ENCODE measurements around the gene CPTP.

The CPTP gene

DNA sequence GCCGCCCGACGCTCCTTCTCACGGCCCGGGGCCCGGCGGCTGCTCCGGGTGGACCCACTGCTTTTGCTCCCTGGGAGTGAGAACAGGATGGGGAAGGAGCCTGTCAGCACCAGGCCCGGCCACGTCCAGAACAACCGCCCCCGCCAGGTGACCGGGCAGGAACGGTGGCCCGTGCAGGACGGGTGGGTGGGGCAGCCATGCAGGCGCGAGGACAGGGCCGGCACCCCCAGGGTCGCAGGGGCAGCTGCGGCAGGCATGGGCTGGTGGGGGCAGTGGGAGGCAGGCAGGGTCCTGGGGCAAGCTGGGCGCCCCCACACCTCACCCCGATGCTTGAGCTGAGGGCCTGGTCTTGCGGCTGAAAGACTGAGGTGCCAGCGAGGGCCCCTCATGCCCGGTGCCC is 11.8 kb downstream of the CPTP start:
- no peak for DNase-seq (ENCODE audit: insufficient read length, low spot score)
- FAIRE-seq = no peak
- TF ChIP-seq POLR2A (IDR thresholded peaks at IDR 0.05; ENCODE audit: low read depth, low read length) = no peak

DNA sequence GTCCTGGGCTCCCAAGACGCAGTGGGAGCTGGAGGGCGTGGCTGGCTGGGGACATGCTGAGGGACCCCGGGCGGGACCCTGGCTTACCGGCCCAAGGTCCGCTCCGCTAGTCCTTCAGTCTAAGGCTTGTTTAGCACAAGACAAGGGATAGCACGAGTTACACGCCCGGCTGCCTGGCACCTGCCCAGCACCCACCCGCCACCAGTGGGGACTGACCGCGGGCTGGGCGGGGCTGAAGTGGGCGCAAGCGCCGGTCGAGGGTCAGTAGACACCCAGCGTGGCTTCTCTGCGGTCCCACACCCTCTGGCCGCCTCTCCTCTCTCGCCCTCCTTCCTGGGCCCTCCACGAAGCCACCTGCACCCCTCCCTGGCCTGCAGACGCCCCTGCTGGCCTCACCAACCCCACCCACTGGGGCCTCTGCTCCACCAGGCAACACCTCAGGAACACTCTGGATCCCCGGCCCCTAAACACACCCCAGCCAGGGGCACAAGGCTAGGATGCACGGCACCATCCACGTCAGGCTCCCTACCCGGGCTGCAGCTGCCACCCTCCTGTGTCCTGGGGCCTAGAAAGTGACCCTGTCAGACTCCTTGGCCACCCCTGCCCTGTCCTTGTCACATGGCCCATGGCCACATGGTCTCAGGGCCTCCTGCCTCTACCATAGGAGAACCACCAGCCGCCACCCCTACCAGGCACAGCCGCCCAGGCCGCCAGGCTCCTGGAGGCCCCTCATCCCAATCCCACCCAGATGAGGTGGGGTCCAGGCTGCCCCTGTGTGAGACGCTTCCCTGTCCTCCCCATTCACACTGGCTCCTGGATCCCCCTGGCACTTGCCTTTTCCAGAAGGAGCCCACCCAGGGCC is 12.6 kb downstream of the CPTP start:
- DNase-seq (ENCODE audit: insufficient read length, low spot score) (no peak), FAIRE-seq (no peak)
- TF ChIP-seq POLR2A (IDR thresholded peaks at IDR 0.05; ENCODE audit: low read depth, low read length) = no peak

DNA sequence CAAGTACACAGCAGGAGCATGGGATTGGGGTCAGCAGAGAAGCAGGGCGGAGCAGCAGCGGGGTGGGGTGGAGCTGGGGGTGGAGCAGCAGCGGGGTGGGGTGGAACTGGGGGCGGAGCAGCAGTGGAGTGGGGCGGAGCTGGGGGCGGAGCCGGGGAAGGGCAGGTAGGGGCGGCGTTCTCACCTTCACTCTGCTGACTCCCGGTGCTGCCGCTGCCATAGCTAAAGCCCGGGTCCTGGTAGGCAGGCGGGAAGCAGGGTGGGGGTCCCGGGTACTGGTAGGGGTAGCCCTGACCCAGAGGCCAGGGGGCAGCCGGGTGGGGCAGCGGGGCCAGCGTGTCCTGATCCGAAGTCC is 13.2 kb downstream of the CPTP start:
- no peak for TF ChIP-seq POLR2A (IDR thresholded peaks at IDR 0.05; ENCODE audit: low read depth, low read length)
- no peak for FAIRE-seq
- no peak for DNase-seq (ENCODE audit: insufficient read length, low spot score)

DNA sequence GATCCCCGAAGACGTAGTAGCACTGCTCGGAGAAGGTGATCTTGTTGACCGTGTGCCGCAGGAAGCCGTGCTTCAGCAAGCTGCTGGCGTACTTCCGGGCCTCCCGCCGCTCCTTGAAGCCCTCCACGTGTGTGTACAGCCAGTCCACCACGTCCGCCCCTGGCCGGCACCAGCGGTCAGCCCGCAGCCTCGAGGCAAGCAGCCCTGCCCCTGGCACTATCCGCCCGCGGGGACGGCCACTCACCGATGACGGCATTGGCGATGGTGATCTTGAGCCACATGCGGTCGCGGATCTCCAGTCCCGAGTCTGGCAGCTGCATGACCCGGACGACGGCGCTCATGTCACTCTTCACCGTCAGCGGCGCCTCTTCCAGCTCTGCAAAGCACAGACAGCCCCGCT is 13.7 kb downstream of the CPTP start:
- no peak for TF ChIP-seq POLR2A (IDR thresholded peaks at IDR 0.05; ENCODE audit: low read depth, low read length)
- FAIRE-seq (no peak), DNase-seq (ENCODE audit: insufficient read length, low spot score) (no peak)

DNA sequence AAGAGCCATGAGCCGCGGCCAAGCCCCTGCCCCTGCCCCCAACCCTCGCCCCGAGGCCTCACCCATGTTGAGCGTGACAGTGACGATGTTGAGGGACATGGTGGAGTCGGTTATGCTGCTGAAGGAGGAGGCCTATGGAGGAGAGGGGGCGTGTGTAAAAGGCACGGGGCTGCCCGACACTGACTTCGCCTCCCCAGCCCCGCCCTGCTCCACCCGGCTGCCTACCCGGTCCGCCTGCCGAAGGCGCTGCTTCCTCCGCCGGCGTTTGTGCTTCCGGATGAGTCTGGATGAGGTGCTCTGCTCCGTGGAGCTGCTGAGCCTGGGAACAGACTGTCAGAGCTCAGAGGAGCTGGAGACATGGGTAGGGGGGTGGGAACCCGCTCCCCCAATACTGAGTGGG is 15.6 kb downstream of the CPTP start:
- TF ChIP-seq POLR2A (IDR thresholded peaks at IDR 0.05; ENCODE audit: low read depth, low read length) = no peak
- no peak for FAIRE-seq
- DNase-seq (ENCODE audit: insufficient read length, low spot score) = no peak

DNA sequence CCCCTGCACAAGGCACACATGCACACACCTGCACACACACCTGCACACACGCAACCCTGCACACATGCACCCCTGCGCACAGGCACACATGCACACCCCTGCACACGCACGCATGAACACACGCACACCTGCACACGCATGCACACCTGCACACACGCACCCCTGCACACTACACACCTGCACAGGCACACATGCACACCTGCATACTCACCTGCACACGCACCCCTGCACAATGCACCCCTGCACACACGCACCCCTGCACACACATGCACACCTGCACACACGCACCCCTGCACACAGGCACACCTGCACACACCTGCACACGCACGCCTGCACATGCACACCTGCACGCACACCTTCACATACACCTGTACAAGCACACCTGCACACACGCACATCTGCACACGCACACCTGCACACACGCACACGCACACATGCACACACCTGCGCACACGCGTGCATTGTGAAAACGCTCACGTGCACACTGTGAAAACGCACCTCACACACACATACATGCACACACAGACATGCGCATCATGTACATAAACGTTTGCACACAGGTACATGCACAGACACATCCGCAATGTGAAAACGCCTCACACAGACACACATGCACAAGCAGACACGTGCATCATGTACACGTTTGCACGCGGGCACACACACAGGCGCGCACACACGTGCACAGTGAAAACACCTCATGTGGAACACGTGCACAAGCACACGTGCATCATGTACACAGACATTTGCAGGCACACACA is 16.4 kb downstream of the CPTP start:
- FAIRE-seq (no peak), DNase-seq (ENCODE audit: insufficient read length, low spot score) (no peak)
- no peak for TF ChIP-seq POLR2A (IDR thresholded peaks at IDR 0.05; ENCODE audit: low read depth, low read length)

DNA sequence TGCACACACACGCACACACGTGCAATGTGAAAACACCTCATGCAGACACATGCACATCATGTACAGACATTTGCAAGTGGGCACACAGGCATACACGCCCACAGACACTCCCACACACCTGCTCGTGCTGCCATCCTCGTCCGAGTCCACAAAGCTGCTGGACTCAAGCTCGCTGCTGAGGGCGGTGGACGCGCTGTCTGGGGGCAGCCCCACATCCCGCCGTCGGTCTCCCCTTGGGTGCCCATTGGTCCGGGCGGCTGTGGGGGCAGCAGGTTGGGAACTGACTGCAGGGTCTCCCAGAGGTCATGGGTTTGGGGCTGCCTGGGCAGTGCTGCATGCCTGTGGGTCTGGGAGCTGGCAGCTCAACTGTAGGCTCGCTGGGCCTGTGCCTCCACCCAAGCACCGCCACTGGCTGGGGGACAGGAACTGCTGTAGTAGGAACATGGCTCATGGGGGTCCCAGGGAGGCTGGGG is 17.0 kb downstream of the CPTP start:
- TF ChIP-seq POLR2A (IDR thresholded peaks at IDR 0.05; ENCODE audit: low read depth, low read length) = no peak
- DNase-seq (ENCODE audit: insufficient read length, low spot score) = no peak
- FAIRE-seq = no peak

DNA sequence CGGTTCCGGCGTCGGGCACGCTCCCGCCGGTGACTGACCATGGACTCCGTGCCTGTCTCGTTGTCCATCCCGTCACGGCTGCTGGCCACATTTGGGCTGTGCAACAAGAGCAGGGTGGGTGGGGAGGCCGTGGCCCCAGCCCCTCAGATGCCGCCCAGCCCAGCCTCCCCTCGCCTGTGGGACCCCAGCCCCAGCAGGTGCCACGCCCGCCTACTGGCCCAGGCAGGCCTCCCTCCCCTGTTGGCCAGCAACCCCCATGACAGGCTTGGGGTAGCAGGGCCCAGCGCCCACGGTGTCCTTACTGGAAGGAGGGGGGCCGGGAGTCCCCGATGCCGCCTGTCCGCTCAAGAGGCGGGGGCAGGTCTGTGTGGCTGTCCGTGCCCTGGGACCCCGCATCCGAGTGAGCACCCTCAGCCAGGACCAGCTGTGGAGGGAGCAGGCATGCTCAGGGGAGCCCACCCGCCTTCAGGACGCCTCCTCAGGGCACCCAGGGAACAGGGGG is 17.5 kb downstream of the CPTP start:
- no peak for DNase-seq (ENCODE audit: insufficient read length, low spot score)
- TF ChIP-seq POLR2A (IDR thresholded peaks at IDR 0.05; ENCODE audit: low read depth, low read length) = no peak
- FAIRE-seq = no peak

DNA sequence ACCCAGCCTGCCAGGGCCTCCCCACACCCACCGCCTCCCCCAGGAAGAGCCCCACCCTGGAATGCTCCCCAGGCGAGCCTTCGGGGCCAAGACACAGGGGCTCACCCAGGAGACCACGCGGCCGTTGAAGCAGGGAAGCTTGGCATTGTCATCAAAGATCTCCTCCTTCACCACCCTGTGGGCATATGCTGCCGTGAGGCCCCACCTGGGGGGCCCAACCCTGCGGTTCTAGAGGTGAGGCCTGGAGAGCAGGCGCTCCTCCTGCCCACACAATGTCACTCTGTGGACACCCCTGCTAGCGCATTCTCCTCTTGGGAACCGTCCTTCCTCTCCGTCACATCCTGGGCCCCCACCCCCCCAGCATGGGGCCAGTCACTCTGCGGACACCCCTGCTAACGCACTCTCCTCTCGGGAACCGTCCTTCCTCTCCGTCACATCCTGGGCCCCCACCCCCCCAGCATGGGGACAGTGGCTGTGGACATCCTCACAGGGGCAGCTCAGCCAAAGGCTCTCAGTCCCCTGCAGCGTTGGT is 18.0 kb downstream of the CPTP start:
- TF ChIP-seq POLR2A (IDR thresholded peaks at IDR 0.05; ENCODE audit: low read depth, low read length) = no peak
- no peak for FAIRE-seq
- DNase-seq (ENCODE audit: insufficient read length, low spot score) = no peak

DNA sequence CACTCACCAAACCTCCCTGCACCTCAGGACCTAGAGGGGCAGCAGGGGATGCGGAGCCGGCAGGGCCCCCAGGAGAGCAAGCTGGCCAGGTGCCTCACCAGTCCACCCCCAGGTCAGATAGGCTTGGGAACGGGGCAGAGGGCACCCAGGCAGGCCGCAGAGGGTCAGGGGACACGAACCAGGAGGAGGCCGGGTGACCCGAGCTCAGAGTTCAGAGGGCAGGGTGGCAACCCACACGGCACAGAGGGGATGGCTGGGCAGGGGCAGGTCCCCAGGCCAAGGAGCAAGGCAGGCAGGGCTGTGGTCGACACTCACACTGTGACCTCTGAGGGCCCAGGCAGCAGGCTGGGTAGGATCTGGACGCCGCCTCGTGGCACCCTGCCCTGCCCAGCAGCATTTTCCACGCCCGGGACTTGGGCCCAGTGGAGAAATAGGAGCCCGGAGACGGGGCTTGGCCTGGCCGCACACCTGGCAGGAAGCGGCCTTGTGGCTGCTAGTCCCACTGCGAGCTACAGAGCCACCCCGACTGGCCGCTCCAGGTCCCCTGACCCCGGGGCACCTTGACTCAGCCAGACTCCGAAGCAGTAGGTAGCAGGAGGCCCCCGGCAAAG is 19.3 kb downstream of the CPTP start:
- FAIRE-seq (no peak), DNase-seq (ENCODE audit: insufficient read length, low spot score) (no peak)
- no peak for TF ChIP-seq POLR2A (IDR thresholded peaks at IDR 0.05; ENCODE audit: low read depth, low read length)

DNA sequence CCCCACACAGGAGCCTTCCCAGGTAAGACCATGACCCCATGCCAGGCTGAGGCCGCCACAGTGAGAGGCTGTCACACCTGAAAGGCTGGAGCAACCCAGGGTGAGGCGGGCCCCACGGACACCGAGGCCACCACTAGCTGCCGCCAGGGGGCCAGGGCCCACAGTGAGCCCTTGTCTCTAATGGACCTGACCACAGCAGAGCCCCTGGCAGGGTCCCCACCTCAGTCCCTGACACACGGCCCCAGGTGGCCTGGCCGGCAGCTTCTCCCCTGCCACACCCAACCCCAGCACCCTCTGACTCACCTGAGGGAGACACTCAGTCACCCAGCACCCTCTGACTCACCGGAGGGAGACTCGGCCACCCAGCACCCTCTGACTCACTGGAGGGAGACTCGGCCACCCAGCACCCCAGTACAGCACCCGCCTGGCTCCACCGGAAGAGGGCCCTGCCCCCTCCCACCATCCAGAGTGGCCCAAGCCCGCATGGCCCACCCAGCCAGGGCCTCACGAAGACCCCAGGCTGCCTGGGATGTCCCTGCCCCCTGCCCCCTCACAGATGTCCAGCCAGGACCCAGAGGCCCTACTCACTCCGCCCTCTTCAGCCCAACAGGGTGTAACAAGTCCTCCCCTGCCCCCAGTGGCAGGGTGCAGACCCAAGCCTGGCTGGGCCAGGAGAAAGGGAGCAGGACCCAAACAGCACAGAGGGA is 20.2 kb downstream of the CPTP start:
- DNase-seq (ENCODE audit: insufficient read length, low spot score) (peak; percentile 94), FAIRE-seq (peak; percentile 71)

DNA sequence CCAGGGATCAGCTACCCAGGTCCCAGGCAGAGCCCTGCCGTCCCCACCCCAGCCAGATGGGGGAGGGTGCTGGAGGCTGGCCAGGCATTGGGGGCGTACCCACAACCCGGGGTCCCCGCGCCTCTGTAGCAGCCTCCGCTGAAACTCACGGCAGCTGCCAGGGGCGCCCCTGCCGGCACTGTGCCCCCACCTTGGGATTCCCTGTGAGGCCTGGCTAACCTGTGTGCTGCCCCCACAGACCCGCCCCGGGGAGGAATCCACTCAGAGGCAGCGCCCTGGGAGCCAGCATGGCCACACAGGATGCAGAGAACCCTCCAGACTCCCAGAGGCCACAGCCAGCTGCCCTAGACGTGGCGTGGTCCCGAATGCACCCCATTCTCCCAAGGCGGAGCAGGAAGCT is 20.8 kb downstream of the CPTP start:
- no peak for TF ChIP-seq POLR2A (IDR thresholded peaks at IDR 0.05; ENCODE audit: low read depth, low read length)
- no peak for DNase-seq (ENCODE audit: insufficient read length, low spot score)
- FAIRE-seq = no peak

More for the DNA sequence above, 20.2 kb downstream of the CPTP start:
- TF ChIP-seq POLR2A (IDR thresholded peaks at IDR 0.05; ENCODE audit: low read depth, low read length) = no peak

DNA sequence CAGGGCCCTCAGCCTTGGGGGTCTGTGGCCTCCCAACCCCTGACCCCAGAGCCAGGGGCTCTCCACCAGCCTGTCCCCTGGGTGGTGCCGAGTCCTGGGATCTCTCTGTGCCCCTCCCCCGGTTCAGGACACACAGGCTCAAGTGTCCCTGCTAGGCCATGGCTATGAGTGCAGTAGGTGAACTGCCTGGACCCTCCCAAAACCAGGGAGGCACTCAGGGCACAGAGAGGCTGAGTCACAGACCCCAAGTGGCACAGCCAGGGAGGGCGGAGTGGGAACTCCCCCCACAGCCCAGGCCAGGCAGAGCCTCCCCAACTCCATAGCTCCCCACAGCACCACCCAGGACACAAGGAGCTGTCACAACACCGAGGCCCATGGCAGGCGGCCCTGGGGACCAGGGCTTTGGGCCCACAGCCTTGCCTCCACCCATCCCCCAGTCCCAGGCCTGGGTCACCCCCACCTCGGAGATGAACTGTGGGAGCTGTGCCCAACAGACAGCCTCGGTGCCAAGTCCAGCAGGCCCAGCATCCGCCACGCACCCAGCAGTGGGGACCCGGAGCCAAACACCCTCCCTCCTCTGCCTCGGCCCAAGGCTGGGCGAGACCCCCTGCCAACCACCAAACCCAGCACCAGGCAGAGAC is 21.4 kb downstream of the CPTP start:
- FAIRE-seq (peak; percentile 33), DNase-seq (ENCODE audit: insufficient read length, low spot score) (no peak)
- TF ChIP-seq POLR2A (IDR thresholded peaks at IDR 0.05; ENCODE audit: low read depth, low read length) = no peak

Data from H54 (cell line).